ENCODE results near the gene RLBP1. TPM values are rescaled to one million over a fixed set of nuclear protein-coding genes. Genes with fewer than 3 reads are reported as not detected.

The RLBP1 gene
- total and polyA plus RNA-seq, 4 donors, result not detected

GRCh38 chr15:89174476-89174875 lies 46.9 kb downstream of the RLBP1 start:
- WGBS, 2 donors, result 64 to 74% methylated on average over 5 of the region's 5 CpGs
- no peak for ATAC-seq (ENCODE audit: insufficient read depth, low FRiP score)

GRCh38 chr15:89172921-89173320 lies 48.5 kb downstream of the RLBP1 start:
- TF ChIP-seq, protein P1, sequence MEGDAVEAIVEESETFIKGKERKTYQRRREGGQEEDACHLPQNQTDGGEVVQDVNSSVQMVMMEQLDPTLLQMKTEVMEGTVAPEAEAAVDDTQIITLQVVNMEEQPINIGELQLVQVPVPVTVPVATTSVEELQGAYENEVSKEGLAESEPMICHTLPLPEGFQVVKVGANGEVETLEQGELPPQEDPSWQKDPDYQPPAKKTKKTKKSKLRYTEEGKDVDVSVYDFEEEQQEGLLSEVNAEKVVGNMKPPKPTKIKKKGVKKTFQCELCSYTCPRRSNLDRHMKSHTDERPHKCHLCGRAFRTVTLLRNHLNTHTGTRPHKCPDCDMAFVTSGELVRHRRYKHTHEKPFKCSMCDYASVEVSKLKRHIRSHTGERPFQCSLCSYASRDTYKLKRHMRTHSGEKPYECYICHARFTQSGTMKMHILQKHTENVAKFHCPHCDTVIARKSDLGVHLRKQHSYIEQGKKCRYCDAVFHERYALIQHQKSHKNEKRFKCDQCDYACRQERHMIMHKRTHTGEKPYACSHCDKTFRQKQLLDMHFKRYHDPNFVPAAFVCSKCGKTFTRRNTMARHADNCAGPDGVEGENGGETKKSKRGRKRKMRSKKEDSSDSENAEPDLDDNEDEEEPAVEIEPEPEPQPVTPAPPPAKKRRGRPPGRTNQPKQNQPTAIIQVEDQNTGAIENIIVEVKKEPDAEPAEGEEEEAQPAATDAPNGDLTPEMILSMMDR (IDR thresholded peaks at IDR 0.05; ENCODE audit: control extremely low read depth, extremely low read depth), result no peak

More at GRCh38 chr15:89174476-89174875, 46.9 kb downstream of the RLBP1 start:
- Histone ChIP-seq H3K4me3 (no peak overlapping the region), H3K27ac (ENCODE audit: low read depth in 1 of 2, low read length in 1 of 2) (no peak overlapping the region), H3K9ac (ENCODE audit: insufficient read depth in 1 of 2, low read length in 2 of 2) (no peak overlapping the region), H3K27me3 (ENCODE audit: control insufficient read depth in 3 of 3, insufficient read depth in 3 of 3, low read length in 2 of 3) (no peaks in the 10 kb centered on the region), H3K4me1 (ENCODE audit: control insufficient read depth in 5 of 5, insufficient read depth in 5 of 5, low read length in 5 of 5) (peaks cover 0 to 6% (median 4%) of the 10 kb centered on the region in 5 donors), H3K36me3 (ENCODE audit: control insufficient read depth in 4 of 4, insufficient read depth in 4 of 4, low read length in 4 of 4) (peaks cover 9 to 28% (median 17%) of the 10 kb centered on the region in 4 donors), H3K9me3 (ENCODE audit: control insufficient read depth in 4 of 4, insufficient read depth in 3 of 4, low read length in 3 of 4) (no peaks in the 10 kb centered on the region)
- DNase-seq, result no peak
- TF ChIP-seq, protein P1 (IDR thresholded peaks at IDR 0.05; ENCODE audit: control extremely low read depth, extremely low read depth), result no peak

GRCh38 chr15:89171136-89172072 lies 50.0 kb downstream of the RLBP1 start:
- ATAC-seq (ENCODE audit: insufficient read depth, low FRiP score), result peak; percentile 49
- TF ChIP-seq, protein P1 (IDR thresholded peaks at IDR 0.05; ENCODE audit: control extremely low read depth, extremely low read depth), result peak; percentile 23
- no peaks in the 10 kb centered on the region for H3K9me3 ChIP-seq (ENCODE audit: control insufficient read depth in 4 of 4, insufficient read depth in 3 of 4, low read length in 3 of 4)
- 58 to 62% methylated on average over 12 of the region's 12 CpGs for WGBS, 2 donors
- H3K27ac ChIP-seq (ENCODE audit: low read depth in 1 of 2, low read length in 1 of 2), result no peak overlapping the region
- no peaks in the 10 kb centered on the region for H3K27me3 ChIP-seq (ENCODE audit: control insufficient read depth in 3 of 3, insufficient read depth in 3 of 3, low read length in 2 of 3)
- H3K4me1 ChIP-seq (ENCODE audit: control insufficient read depth in 5 of 5, insufficient read depth in 5 of 5, low read length in 5 of 5), result peaks cover 0 to 25% (median 5%) of the 10 kb centered on the region in 5 donors
- DNase-seq, result peak; percentile 48 to 55 (median 55)
- H3K36me3 ChIP-seq (ENCODE audit: control insufficient read depth in 4 of 4, insufficient read depth in 4 of 4, low read length in 4 of 4), result peaks cover 0 to 14% (median 8%) of the 10 kb centered on the region in 4 donors
- no peak overlapping the region for H3K9ac ChIP-seq (ENCODE audit: insufficient read depth in 1 of 2, low read length in 2 of 2)
- H3K4me3 ChIP-seq, result no peak overlapping the region

More at GRCh38 chr15:89172921-89173320, 48.5 kb downstream of the RLBP1 start:
- H3K27ac ChIP-seq (ENCODE audit: low read depth in 1 of 2, low read length in 1 of 2), result peak overlapping the region in 1 of 2 donors; percentile 10
- DNase-seq (no peak), ATAC-seq (ENCODE audit: insufficient read depth, low FRiP score) (no peak)
- peaks cover 6 to 21% (median 14%) of the 10 kb centered on the region in 4 donors for H3K36me3 ChIP-seq (ENCODE audit: control insufficient read depth in 4 of 4, insufficient read depth in 4 of 4, low read length in 4 of 4)
- H3K4me3 ChIP-seq, result no peak overlapping the region
- H3K9me3 ChIP-seq (ENCODE audit: control insufficient read depth in 4 of 4, insufficient read depth in 3 of 4, low read length in 3 of 4), result no peaks in the 10 kb centered on the region
- H3K27me3 ChIP-seq (ENCODE audit: control insufficient read depth in 3 of 3, insufficient read depth in 3 of 3, low read length in 2 of 3), result no peaks in the 10 kb centered on the region
- WGBS, 2 donors, result 61 to 78% methylated on average over 2 of the region's 2 CpGs
- peaks cover 0 to 13% (median 4%) of the 10 kb centered on the region in 5 donors for H3K4me1 ChIP-seq (ENCODE audit: control insufficient read depth in 5 of 5, insufficient read depth in 5 of 5, low read length in 5 of 5)
- no peak overlapping the region for H3K9ac ChIP-seq (ENCODE audit: insufficient read depth in 1 of 2, low read length in 2 of 2)

All from lung (tissue), 12 donors.